T-helper 1 cell treated with Interleukin-12 subunit alpha and Interleukin-12 subunit beta and Interleukin-4 antibody, amounts not matched to agents 30 μg/mL and 1 μg/mL, for 36 hours (primary cell): ENCODE results near the gene NAA40.
"Not testable (repeated sequence)": the region's sequence is repeated elsewhere in the genome, so short reads cannot be mapped to it uniquely, and the experiment has no call there.

Experiments
- H3K27ac Mint-ChIP-seq: one replicate; pipeline ENCODE4 v1.8.0; 2021; ENCODE audit warnings: mild to moderate bottlenecking, mixed read lengths
- H3K27me3 Mint-ChIP-seq: one replicate; pipeline ENCODE4 v1.8.0; 2021; ENCODE audit warnings: low read depth, mixed read lengths
- H3K36me3 Mint-ChIP-seq: one replicate; pipeline ENCODE4 v1.8.0; 2021; ENCODE audit warnings: low read depth, mixed read lengths
- H3K4me1 Mint-ChIP-seq: one replicate; pipeline ENCODE4 v1.8.0; 2021; ENCODE audit warnings: low read depth, mixed read lengths
- H3K4me3 Mint-ChIP-seq: one replicate; pipeline ENCODE4 v1.8.0; 2021; ENCODE audit warnings: mild to moderate bottlenecking, moderate library complexity, mixed read lengths
- H3K9me3 Mint-ChIP-seq: one replicate; pipeline ENCODE4 v1.8.0; 2021; ENCODE audit warnings: mixed read lengths

The NAA40 gene

DNA sequence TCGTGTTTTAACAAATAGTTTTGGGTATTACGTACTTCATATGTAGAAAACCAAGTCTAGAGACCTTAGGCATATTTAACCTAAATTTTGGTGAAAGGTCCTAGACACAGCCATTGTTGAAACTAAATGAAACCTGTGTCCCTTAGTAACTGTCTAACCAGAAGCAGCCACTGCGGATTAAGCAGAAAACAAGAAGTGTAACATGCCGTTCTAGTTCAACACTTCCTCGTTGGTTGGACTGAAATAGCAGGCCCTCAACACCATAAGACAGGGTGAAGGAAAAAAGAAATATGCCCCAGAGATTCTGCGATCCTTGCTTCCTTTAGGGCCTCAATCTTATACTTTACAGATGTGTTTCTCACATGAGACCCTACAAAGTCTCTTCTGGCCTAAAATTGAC lies 2.0 kb downstream of the NAA40 start:
- no peaks in the 10 kb centered on the region for H3K36me3 Mint-ChIP-seq
- no peak overlapping the region for H3K27ac Mint-ChIP-seq
- H3K9me3 Mint-ChIP-seq: no peaks in the 10 kb centered on the region
- peak overlapping the region; percentile 45 for H3K4me3 Mint-ChIP-seq
- H3K27me3 Mint-ChIP-seq: no peaks in the 10 kb centered on the region
- peaks cover 28% of the 10 kb centered on the region for H3K4me1 Mint-ChIP-seq

DNA sequence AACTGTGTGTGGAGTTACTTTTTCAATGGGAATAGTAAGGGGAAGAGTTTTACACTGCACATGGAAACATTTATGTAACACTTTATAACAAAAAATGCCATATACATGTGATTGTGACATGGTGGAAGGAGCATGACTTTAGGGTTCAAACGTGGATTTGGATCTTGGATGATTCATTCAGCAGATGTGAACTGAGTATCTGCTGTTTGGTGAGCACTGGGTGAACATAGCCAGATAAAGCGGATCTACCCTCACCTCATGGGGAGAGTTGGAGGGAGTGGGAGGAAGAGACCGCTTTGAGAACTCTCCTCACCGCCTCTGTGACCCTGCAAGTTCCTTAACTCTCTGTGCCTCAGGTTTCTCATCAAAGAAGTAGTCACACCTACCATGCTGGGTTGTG lies 3.1 kb downstream of the NAA40 start:
- no peak overlapping the region for H3K4me3 Mint-ChIP-seq
- no peak overlapping the region for H3K27ac Mint-ChIP-seq
- H3K27me3 Mint-ChIP-seq: no peaks in the 10 kb centered on the region
- H3K9me3 Mint-ChIP-seq: no peaks in the 10 kb centered on the region
- peaks cover 28% of the 10 kb centered on the region for H3K4me1 Mint-ChIP-seq
- H3K36me3 Mint-ChIP-seq: peaks cover 2% of the 10 kb centered on the region

DNA sequence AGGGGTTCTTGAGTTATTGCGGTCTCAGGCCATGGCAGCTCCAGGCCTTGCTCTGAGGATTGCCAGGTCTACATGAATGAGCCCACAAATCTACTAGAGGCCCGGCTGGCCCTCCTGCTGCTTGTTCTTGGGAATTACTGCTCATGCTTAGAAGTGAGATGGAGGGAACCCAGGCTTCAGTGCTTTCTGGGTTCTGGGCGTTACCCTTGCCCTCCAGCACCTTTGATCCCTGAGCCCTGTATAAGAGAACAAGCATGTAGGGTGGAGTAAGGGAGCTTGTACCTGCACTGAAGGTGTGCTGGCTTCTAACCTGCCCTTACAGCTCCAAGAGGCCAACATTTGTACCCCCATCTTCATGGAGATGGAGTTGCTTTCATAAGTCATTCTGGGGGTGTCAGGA lies 4.0 kb downstream of the NAA40 start:
- Mint-ChIP-seq H3K4me1 (peaks cover 25% of the 10 kb centered on the region), H3K36me3 (peaks cover 2% of the 10 kb centered on the region), H3K9me3 (no peaks in the 10 kb centered on the region), H3K4me3 (no peak overlapping the region), H3K27ac (no peak overlapping the region), H3K27me3 (no peaks in the 10 kb centered on the region)

DNA sequence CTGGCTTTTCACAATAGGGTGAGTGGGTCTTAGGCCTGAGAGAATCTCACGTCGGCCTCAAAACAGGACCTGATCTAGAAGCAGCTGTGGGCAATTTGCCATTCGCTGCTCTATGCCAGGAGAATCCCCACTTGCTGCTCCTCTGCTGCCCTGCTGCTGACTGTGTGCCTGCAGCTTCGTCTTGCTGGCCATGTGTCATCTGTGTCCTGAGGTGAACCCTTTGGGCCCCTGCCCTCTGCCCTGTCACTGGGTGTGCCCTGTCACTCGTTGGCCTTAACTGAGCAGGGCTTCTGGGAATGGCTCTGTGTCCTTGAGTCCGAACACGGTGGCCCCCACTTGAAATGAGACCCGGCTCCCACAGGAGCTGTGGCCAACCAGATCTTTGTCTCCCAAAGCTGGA lies 6.2 kb downstream of the NAA40 start:
- Mint-ChIP-seq H3K27ac (no peak overlapping the region), H3K4me1 (peaks cover 16% of the 10 kb centered on the region), H3K9me3 (no peaks in the 10 kb centered on the region), H3K27me3 (no peaks in the 10 kb centered on the region), H3K4me3 (no peak overlapping the region), H3K36me3 (peaks cover 2% of the 10 kb centered on the region)

DNA sequence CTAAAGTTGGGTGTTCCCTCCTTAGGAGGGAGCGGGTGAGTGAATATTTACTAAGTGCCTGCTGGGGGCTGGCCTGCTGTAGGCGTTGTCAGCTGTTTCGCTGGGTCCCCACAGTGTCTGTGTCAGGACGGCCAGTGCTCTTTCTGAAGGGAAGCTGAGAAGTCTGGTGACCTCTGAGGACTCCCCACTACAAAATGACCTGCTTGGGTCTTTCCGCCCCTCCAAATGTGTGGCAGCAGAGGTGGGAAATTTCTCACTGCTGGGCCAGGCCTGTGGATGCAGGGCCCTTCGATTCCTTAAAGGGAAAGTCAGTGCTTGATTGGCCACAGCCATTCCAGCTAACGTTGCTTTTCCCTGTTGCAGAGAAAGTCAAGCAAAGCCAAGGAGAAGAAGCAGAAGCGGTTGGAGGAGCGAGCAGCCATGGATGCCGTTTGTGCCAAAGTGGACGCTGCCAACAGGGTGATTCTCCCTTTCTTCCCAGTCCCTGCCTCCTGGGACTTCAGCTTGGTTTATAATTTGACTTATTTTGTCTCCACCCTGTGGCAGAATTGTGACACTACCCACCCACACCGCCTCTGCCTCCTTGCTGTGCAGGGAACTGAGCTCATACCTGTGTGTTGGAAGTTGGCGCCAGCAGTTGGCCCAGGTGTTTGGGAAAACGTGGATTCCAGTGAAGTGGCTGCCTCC lies 6.8 kb downstream of the NAA40 start:
- Mint-ChIP-seq H3K4me3 (no peak overlapping the region), H3K36me3 (peaks cover 2% of the 10 kb centered on the region), H3K4me1 (peaks cover 13% of the 10 kb centered on the region), H3K9me3 (no peaks in the 10 kb centered on the region), H3K27me3 (no peaks in the 10 kb centered on the region), H3K27ac (no peak overlapping the region)

DNA sequence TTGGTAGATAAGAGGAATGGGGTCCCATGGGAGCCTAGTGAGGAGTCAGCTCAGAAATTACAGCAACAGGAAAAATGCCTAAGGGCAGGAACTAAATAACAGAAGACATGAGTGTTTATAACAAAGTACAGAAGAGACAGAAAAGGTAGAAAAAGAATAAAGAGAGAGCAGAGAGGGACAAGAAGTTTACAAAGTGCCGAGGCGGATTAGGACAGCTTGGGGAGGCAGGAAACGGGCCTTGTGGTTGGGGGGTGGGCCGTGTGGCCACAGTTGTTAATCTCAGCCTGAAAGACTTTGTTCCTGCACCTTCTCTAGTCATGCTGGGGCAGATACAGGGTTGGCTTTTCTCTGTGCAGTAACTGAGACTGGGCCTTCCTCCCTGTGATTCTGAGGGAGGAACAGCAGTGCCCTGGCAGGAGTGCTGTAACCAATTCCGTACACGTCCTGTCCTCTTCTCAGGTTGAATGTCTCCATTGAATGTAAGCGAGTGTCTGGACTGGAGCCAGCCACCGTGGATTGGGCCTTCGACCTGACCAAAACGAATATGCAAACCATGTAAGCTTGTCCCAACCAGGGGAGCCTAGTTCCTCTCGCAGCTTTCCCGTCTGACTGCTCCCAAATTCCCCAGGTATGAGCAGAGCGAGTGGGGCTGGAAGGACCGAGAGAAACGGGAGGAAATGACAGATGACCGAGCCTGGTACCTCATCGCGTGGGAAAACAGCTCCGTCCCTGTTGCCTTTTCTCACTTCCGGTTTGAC lies 13.2 kb downstream of the NAA40 start:
- H3K27me3 Mint-ChIP-seq: no peaks in the 10 kb centered on the region
- peak overlapping the region; percentile 40 for H3K4me3 Mint-ChIP-seq
- H3K27ac Mint-ChIP-seq: peak overlapping the region; percentile 78
- no peaks in the 10 kb centered on the region for H3K9me3 Mint-ChIP-seq
- peaks cover 21% of the 10 kb centered on the region for H3K4me1 Mint-ChIP-seq
- peaks cover 24% of the 10 kb centered on the region for H3K36me3 Mint-ChIP-seq

DNA sequence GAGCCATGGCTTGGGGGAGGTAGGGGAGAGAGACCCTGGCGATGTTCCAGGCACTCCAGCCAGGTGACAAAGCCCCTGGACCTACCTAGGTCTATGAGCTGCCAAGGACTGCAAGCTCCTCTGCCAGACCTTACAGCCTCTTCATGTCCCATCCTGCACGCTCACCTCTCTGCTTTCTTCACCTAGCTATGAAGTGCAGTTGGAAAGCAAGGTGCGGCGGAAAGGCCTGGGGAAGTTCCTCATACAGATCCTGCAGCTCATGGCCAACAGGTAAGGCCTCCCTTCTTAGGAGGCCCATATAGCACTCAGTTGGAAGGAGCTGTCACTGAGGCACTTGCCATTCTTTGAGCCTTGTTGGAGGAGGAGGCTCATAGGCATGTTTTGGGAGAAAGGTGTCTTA lies 13.8 kb downstream of the NAA40 start:
- Mint-ChIP-seq H3K27ac (peak overlapping the region; percentile 78), H3K4me3 (peak overlapping the region; percentile 40), H3K4me1 (peaks cover 21% of the 10 kb centered on the region), H3K9me3 (no peaks in the 10 kb centered on the region), H3K36me3 (peaks cover 24% of the 10 kb centered on the region), H3K27me3 (no peaks in the 10 kb centered on the region)

DNA sequence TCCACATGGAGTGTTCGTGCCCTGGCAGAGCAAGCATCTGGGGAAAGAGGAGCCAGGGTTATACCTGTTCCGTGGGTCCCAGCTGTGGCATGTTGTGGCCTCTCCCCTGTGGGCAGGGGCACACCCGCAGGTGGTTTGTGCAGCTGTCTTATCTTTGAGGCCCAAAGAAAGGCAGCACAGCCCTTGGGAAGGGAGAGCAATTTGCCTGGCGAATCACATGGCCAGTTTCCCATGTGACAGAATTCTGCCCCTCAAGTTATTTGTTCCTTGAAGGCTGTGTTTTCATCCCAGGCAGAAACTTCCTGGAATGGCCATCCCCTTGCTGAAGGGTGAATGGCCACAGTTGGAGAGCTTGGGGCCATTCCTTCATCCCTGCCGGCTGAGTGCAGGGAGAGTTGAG lies 19.2 kb downstream of the NAA40 start:
- Mint-ChIP-seq H3K4me1 (peaks cover 12% of the 10 kb centered on the region), H3K4me3 (no peak overlapping the region), H3K9me3 (no peaks in the 10 kb centered on the region), H3K27me3 (no peaks in the 10 kb centered on the region), H3K27ac (no peak overlapping the region), H3K36me3 (peaks cover 18% of the 10 kb centered on the region)

DNA sequence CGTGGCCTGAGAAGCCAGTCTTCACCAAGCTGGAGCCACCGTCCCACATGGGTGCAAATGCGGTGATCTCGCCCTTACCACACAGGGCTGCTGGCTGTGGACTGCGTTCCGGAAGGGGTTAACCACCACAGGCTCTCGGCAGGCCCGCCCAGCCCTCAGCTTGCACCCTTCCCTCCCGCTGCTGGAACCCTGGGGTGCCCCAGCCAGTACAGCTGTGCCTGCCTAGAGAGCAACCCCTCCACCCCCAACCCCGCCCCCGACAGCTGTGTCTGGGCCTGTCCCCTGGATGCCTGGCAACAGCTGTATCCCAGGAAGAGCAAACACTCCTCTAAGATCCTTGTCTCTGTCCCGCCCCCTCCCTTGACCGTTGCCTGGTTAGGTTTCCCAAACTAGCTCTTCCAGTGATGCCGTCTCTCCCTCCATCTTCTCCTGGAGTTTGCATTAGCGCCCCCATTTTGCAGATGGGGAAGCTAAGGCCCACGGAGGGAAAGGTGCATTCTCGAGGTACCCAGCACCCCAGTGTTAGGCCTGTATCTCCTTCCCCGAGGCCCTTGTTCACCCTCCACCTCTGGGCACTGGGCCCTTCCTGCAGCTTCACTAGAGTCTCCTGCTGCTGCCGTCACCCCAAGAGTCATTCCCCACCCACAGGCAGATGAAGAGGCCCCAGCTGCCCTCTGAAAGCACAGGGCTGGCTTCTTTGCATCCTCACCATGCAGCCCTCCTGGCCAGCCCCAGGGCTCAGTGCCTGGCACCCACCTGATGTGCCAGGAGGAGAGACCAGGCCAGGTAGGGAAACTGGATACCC lies 23.0 kb downstream of the NAA40 start:
- Mint-ChIP-seq H3K36me3 (peaks cover 2% of the 10 kb centered on the region), H3K27ac (no peak overlapping the region), H3K27me3 (no peaks in the 10 kb centered on the region), H3K4me1 (peaks cover 10% of the 10 kb centered on the region), H3K9me3 (no peaks in the 10 kb centered on the region), H3K4me3 (no peak overlapping the region)

DNA sequence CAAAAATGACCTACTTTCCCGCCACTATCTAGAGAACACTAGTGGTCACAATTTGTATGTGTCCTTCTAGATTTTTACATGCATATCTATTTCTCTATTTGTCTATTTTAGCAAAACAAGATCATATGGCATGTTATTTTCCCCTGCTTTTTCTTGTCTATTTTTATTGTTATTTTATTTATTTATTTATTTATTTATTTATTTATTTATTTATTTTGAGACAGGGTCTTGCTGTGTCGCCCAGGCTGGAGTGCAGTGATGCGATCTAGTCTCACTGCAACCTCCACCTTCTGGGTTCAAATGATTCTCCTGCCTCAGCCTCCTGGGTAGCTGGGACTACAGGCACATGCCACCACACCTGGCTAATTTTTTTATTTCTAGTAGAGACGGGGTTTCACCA lies 25.1 kb downstream of the NAA40 start:
- H3K27ac Mint-ChIP-seq, H3K36me3 Mint-ChIP-seq, H3K9me3 Mint-ChIP-seq, H3K4me3 Mint-ChIP-seq, H3K27me3 Mint-ChIP-seq: not testable (repeated sequence)
- H3K4me1 Mint-ChIP-seq: peaks cover 10% of the 10 kb centered on the region

DNA sequence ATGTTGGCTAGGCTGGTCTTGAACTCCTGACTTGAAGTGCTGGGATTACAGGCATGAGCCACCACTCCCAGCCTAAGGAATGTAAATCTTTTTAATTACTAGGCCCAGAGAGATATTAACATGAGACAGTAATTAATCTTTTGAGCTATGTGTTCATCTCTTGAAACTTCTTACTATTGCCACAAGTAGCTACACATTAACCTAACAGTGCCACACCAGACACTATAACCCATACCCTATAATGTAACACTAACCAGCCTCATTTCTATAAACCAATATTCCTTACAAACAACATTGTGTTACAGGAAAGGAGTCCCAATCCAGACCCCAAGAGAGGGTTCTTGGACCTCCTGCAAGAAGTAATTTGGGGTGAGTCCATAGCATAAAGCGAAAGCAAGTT lies 27.6 kb downstream of the NAA40 start:
- H3K4me1 Mint-ChIP-seq: peaks cover 5% of the 10 kb centered on the region
- H3K9me3 Mint-ChIP-seq: no peaks in the 10 kb centered on the region
- no peaks in the 10 kb centered on the region for H3K27me3 Mint-ChIP-seq
- peaks cover 2% of the 10 kb centered on the region for H3K36me3 Mint-ChIP-seq
- H3K27ac Mint-ChIP-seq: no peak overlapping the region
- no peak overlapping the region for H3K4me3 Mint-ChIP-seq

DNA sequence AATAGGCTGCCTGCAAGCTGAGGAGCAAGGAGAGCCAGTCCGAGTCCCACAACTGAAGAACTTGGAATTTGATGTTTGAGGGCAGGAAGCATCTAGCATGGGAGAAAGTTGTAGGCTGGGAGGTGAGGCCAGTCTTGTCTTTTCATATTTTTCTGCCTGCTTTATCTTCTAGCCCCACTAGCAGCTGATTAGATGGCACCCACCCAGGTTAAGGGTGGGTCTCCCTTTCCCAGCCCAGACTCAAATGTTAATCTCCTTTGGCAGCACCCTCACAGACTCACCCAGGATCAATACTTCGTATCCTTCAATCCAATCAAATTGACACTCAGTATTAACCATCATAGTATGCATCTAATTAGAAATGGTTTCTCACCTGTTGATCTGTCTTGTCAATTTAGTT lies 30.7 kb downstream of the NAA40 start:
- Mint-ChIP-seq H3K4me1 (peaks cover 6% of the 10 kb centered on the region), H3K4me3 (no peak overlapping the region), H3K9me3 (no peaks in the 10 kb centered on the region), H3K36me3 (peaks cover 3% of the 10 kb centered on the region), H3K27me3 (no peaks in the 10 kb centered on the region), H3K27ac (no peak overlapping the region)

DNA sequence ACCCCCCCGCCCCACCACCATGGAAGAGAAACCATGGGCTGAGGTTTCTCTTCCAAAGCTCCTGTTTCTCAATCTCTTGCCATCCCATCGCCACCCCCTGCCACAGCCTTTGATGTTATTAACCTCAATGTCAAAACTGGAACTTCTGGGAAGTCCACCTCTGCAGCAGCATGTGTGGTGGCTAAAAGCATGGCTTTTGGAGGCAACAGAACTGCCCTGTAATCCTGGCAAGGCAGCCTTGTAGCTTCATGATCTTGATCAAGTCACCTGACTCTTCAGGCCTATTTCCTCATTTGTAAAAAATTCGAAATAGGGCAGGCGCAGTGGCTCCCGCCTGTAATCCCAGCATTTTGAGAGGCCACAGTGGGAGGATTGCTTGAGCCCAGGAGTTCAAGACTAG lies 32.1 kb downstream of the NAA40 start:
- Mint-ChIP-seq H3K9me3 (no peaks in the 10 kb centered on the region), H3K36me3 (peaks cover 4% of the 10 kb centered on the region), H3K4me1 (peaks cover 9% of the 10 kb centered on the region), H3K27ac (no peak overlapping the region), H3K27me3 (no peaks in the 10 kb centered on the region), H3K4me3 (no peak overlapping the region)

DNA sequence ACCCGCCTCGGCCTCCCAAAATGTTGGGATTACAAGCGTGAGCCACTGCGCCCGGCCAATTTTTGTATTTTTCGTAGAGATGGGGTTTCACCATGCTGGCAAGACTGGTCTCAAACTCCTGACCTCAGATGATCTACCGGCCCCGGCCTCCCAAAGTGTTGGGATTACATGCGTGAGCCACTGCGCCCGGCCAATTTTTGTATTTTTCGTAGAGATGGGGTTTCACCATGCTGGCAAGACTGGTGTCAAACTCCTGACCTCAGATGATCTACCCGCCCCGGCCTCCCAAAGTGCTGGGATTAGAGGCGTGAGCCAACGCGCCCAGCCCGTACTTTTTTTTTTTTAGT lies 35.1 kb downstream of the NAA40 start:
- not testable (repeated sequence) for H3K27me3 Mint-ChIP-seq, H3K9me3 Mint-ChIP-seq
- H3K4me3 Mint-ChIP-seq: peak overlapping the region; percentile 97
- peaks cover 23% of the 10 kb centered on the region for H3K4me1 Mint-ChIP-seq
- H3K36me3 Mint-ChIP-seq: peaks cover 16% of the 10 kb centered on the region
- peak overlapping the region; percentile 98 for H3K27ac Mint-ChIP-seq
